Right hindlimb (tissue), 1 donor: ENCODE data around the gene PLEKHM3.
"Not testable (repeated sequence)": the region's sequence is repeated elsewhere in the genome, so short reads cannot be mapped to it uniquely, and the experiment has no call there.

Experiments
- DNase-seq: peaks from one replicate; pipeline ENCODE4 v3.0.0-alpha.2; 2018

PLEKHM3 gene

GRCh38 chr2:207987025-207987716, 38.2 kb downstream of the PLEKHM3 start:
- no peak for DNase-seq

GRCh38 chr2:207984765-207985480, 40.4 kb downstream of the PLEKHM3 start:
- DNase-seq, result no peak

DNA sequence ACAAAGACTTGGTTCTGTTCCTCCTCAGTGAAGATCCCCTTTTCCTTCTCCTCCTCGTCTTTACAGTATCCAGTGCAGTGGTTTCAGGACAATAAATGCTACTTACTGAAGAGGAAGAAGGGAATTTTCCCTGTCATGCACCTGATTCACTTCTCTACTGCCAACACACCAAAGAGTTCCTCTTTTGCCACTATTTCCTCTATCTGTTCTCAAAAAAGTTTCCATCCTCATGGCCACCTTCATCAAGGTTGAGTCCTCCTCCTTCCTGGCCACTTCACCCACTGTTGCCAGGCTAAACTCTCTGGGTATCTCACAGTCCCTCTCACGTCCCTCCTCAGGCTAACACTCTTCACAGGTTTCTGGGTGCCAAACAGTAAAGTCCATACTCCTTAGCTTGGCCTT, 41.7 kb downstream of the PLEKHM3 start:
- no peak for DNase-seq

- DNase-seq, result no peak
These were observed 47.0 kb downstream of the PLEKHM3 start for GRCh38 chr2:207978177-207978948.

GRCh38 chr2:207975921-207976320, 49.4 kb downstream of the PLEKHM3 start:
- no peak for DNase-seq

GRCh38 chr2:207974216-207974605, 51.1 kb downstream of the PLEKHM3 start:
- DNase-seq, result no peak

DNA sequence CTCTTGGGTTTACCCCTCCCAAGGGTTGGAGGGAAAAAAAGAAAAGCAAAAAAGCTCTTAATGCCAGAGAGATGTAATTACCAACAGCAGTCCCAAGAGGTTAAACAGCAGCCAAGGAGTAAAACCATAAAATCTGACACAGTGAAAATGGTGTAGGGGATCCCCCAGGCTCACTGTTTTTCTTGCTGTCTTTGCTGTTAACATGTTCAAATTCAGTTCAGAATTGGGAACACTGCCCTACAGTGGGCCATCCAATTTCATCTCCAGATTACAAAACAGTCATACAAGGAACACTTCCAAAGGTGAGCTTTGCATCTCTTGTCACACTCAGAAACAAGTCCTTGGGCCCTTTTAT, 54.5 kb downstream of the PLEKHM3 start:
- no peak for DNase-seq

- DNase-seq, result no peak
These were observed 55.0 kb downstream of the PLEKHM3 start for GRCh38 chr2:207970147-207970825.

DNA sequence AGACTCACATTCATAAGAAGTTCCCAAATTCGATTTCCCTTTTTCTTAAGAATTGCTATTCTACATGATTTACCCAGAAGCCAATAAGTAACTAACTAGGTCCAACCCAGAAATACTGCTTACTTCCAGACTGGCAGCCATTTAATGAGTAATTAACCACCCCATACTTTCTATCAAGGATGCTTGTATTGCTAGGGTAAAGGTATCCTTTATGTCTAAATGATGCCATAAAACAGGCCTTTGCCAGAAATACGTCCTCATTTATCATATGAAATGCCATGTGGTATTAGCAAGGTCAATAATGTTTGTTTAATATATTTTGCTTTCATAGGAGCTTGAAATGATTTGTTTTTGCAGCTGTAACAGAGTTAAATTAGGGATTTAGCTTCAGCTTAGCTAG, 56.1 kb downstream of the PLEKHM3 start:
- no peak for DNase-seq

- DNase-seq, result no peak
These were observed 58.2 kb downstream of the PLEKHM3 start for GRCh38 chr2:207967121-207967520.

DNA sequence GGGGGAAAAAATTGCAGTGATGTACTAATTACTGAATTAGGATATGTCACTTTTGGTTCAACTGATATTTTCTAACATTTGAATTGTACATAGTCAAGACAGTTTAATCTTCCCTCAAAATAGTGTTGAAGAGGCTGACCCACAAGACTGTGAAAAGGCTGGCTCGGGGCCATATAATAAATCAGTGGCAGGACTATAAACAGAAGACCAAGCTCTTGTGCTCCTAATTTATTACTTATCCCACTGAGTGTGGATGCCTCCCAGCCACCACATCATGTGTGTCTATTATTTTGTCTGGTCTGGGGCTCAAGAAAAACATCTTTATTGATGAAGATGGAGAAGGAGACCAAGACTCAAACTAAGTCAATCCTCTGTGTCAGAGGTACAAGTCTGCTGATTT, 64.4 kb downstream of the PLEKHM3 start:
- no peak for DNase-seq

- no peak for DNase-seq
These were observed 65.2 kb downstream of the PLEKHM3 start for GRCh38 chr2:207960090-207960489.

DNA sequence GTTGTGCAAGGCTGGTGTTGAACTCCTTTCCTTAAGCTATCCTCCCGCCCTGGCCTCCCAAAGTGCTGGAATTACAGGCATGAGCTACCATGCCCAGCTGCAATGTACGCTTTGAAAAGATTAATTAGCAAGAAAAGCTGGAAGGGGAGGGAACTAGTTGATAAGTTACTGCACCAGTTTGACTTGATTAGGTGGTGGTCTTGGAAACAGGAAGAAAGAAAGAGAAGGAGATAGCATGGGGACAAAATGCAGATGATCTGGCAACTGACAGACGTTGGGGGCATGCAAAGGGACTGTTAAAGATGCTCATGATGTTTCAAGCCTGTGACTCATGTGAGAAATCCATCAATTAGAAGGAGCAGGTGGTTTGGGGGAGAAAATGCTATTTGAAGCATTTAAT, 68.6 kb downstream of the PLEKHM3 start:
- no peak for DNase-seq

DNA sequence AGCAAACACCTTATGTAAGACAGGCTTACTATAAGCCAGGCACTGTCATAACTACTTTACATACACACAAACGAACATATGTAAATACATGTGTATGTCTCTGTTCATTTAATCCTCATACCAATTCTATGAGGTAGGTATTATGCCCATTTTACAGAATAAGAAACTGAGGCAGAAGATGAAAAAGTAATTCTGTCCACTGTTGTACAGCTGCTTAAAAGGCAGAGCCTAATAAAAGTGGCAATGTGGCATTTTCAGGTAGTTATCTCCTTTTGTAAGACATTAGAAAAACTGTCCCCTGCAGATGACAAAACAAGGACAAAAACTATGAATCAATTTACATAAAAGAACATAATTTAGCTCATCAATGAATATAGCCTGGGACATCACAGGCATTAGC, 69.9 kb downstream of the PLEKHM3 start:
- DNase-seq, result no peak

DNA sequence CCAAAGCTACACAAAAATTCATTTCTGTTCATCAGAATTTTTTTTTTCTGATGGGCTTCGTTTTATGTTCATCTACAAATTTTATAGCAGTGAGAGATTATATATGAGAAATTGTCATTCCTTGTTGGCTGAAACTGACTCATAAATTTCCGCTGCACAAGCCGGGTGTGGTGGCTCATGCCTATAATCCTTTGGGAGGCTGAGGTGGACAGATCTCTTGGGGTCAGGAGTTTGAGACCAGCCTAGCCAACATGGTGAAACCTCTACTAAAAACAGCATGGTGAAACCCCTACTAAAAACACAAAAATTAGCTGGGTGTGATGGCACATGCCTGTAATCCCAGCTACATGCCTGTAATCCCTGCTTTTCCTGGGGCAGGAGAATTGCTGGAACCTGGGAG, 72.0 kb downstream of the PLEKHM3 start:
- DNase-seq, result no peak

DNA sequence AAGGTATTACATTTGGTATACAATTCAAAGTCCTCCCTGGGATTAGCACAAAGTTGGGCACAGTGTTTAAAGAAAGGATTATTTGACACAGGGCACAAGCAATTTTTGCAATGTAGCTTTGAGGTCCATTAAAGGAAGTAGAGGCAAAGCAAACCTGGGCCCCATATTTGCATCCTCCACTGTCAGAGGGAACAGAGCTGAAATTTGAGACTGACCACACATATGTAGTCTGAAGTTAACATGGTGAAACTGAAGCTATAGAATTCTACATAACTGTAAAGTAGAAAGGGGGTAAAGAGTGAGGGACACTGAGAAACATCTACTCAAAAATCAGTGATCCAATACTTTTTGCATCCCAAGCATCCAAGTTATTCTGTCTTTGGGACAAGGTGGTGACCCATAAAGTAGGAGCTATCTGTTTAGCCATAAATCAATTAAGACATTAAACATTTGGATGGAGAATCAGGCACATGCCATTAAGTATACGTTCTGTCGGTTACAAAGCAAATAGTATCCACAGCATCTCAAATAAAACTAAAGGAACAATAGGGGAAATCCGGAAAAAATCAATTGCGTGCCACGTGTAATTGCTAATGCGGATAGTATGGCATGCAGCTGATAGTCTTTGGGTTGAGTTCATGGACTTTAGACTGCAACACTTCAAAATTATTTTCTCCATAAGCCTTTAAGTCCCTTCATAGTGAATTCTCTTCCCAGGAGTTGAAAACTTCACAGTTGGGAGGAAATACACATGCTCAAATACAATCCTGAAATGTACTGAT, 72.6 kb downstream of the PLEKHM3 start:
- no peak for DNase-seq

- no peak for DNase-seq
These were observed 73.4 kb downstream of the PLEKHM3 start for GRCh38 chr2:207951734-207952470.

GRCh38 chr2:207950761-207951114, 74.6 kb downstream of the PLEKHM3 start:
- no peak for DNase-seq

GRCh38 chr2:207950063-207950760, 75.1 kb downstream of the PLEKHM3 start:
- no peak for DNase-seq

- not testable (repeated sequence) for DNase-seq
These were observed 76.1 kb downstream of the PLEKHM3 start for GRCh38 chr2:207949245-207949644.

DNA sequence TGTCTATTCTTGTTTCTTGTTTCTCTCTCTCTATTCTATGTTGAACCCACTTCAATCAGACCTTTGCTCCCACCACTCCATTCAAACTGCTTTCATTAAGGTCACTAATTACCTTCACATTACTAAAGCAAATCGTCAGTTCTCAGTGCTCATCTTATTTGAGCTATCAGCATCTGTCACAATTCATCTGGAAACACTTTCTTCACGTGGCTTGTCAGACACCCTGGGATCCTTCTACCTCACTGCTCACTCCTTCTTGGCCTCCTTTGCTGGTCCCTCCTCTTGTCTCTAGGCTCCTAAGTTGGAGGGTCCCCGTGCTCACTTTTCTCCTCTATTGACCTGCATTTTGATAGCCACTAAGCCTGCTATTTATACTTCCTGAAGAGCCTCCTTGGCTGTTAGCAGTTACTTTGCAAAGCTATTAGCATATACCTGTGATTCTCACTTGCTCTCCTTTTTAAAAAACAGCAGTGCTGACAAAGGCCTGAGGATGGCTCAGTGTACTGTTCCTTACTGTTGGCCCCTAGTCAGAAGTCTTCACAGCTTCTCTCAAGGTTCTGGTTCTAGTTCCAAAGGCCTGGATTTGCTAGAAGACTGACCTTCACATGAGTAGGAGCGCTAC, 80.2 kb downstream of the PLEKHM3 start:
- DNase-seq, result no peak
